LHCN-M2 (cell line): ENCODE results near the gene AWAT2. TPM values are rescaled to one million over a fixed set of nuclear protein-coding genes. Genes with fewer than 3 reads are reported as not detected.

Experiments
- DNase-seq: peaks from one replicate; pipeline ENCODE4 v3.0.0-alpha.2; 2012; ENCODE audit warnings: low read depth
- polyA plus RNA-seq: library from polyadenylated mRNA; unstranded; fragments of >200 nt; gene quantifications from one replicate; pipeline ENCODE4 v1.2.1, GENCODE V29; 2012; ENCODE audit warnings: missing spikeins
- total RNA-seq: library from RNA; depleted of rRNA; stranded (reverse); fragments of >200 nt; gene quantifications from 2 replicates; pipeline ENCODE4 v1.2.3, GENCODE V29; 2014; rRNA removed

AWAT2 gene, protein sequence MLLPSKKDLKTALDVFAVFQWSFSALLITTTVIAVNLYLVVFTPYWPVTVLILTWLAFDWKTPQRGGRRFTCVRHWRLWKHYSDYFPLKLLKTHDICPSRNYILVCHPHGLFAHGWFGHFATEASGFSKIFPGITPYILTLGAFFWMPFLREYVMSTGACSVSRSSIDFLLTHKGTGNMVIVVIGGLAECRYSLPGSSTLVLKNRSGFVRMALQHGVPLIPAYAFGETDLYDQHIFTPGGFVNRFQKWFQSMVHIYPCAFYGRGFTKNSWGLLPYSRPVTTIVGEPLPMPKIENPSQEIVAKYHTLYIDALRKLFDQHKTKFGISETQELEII
- 0.13 TPM in 1 of 2 replicates, not detected in the other for total RNA-seq
- polyA plus RNA-seq, result 0.05 TPM

GRCh38 chrX:70049925-70050324 is at the start of gene AWAT2:
Gene AWAT2 (minus strand): TSS chrX:70049938. CDS start chrX:70049932, 6 bp downstream.
- DNase-seq, result no peak

GRCh38 chrX:70096052-70096451 is 46.3 kb upstream of the AWAT2 start:
- DNase-seq, result peak; percentile 9

GRCh38 chrX:70092247-70092646 is 42.5 kb upstream of the AWAT2 start:
- no peak for DNase-seq

- DNase-seq, result peak; percentile 37
These were observed 40.0 kb upstream of the AWAT2 start for GRCh38 chrX:70089604-70090297.

- no peak for DNase-seq
These were observed 39.0 kb upstream of the AWAT2 start for GRCh38 chrX:70088751-70089150.

DNA sequence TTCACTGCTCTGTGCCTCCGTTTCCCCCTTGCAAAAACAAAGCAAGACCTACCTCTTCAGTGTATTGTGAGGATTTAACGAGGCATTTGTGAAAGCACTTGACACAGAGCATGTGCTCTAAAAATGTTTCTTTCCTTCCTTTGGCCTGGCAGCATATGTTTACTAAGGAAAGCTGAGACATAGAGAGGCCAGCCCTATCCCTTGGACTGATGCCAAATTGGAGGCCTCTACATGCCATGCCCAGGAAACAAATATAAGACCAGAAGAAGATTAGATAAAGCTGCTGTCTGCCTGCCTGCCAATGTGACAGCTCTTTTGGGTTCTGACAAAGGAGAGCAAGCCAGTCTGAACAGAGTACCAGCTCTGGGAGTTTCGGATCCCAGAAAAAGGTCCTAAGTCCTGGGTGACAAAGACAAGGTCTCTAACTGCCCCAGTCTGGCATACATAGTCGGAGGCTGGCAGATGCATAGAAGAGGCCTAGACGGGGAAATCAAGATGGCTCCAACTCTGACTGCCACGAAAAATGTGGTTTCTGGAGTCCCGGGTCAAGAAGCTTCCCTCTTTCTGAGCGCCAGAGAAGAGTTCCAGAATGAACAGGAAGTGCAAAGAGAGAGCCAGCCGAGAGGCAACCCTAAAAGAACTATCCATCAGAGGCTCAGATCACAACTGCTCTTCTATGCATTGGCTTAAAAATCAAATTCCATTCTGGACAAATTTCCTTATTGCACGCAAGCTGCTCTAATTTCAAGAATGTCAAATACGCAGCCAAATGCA is 38.3 kb upstream of the AWAT2 start:
- DNase-seq, result peak; percentile 9

DNA sequence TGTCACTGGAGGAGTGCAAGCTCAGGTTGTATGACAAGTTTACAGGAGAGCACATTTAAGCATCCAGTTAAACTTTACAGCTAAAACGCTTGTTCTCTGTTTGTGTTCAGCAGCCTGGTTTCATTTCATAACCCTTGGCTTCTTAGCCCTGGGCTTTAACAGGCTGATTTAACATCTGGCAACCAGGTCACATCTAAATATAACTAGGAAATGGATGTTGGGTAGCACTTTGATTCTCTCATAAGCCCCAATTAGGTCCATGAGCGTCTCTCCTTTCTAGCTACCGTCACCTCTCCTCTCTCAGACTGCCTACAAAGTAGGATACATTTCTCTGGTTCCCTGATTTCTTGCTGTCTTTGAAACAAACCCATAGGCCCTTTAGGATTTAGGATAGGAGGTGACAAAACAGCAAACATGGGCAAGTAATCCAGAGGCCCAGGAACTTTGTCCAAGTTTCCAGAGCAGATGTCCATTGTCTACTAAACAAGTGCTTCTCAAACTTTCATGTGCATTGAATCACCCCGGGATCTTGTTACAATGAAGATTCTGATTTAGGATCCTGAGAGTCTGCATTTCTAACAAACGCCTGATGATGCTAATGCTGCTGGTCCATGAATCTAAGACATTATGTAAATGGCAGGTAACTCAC is 35.0 kb upstream of the AWAT2 start:
- no peak for DNase-seq

GRCh38 chrX:70082723-70083122 is 33.0 kb upstream of the AWAT2 start:
- no peak for DNase-seq

DNA sequence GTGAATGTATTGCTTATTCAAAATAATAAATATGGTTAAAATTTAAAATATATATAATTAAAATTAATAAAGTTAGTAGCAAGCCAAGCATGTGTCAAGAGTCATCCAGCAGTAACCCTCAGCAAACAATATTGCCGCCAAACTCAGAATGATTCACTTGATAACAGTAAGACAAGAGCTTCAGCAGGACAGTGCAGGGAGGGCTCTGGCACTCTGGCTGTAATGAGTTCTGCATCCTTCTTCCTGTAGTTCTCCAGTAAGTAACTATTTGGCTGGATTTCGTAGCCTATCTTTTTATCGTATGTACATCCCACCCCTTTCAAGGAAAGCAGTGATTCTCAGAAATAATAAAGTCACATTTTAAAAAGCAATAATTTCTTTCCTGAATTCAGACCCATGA is 30.1 kb upstream of the AWAT2 start:
- no peak for DNase-seq

- no peak for DNase-seq
These were observed 29.6 kb upstream of the AWAT2 start for GRCh38 chrX:70079297-70079696.

DNA sequence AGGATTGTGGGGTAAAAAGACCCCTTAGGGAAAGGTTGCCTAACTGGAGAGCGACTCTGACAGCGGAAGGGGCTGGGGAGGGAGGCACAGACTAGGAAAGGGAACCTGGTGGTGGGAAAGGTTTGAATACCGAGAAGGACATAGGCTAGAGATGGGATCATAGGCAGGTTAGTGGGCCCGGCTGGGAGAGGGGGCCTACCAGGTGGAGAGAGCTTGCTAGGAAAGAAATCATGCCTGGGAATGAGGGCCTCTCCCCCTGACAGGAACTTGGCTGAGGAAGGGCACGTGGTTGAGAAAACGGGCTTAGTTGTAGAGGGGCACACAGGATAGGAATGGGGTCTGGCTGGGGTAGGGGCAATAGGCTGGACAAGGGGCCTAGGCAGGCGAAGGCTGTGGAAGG is 16.9 kb upstream of the AWAT2 start:
- no peak for DNase-seq

GRCh38 chrX:70062961-70063550 is 13.3 kb upstream of the AWAT2 start:
- DNase-seq, result no peak

GRCh38 chrX:70062076-70062475 is 12.3 kb upstream of the AWAT2 start, which contains the start of gene OTUD6A:
Gene OTUD6A (plus strand): TSS chrX:70062457. CDS start chrX:70062525, 68 bp downstream.
- no peak for DNase-seq

- DNase-seq, result no peak
These were observed 4.7 kb upstream of the AWAT2 start for GRCh38 chrX:70054391-70054790.

DNA sequence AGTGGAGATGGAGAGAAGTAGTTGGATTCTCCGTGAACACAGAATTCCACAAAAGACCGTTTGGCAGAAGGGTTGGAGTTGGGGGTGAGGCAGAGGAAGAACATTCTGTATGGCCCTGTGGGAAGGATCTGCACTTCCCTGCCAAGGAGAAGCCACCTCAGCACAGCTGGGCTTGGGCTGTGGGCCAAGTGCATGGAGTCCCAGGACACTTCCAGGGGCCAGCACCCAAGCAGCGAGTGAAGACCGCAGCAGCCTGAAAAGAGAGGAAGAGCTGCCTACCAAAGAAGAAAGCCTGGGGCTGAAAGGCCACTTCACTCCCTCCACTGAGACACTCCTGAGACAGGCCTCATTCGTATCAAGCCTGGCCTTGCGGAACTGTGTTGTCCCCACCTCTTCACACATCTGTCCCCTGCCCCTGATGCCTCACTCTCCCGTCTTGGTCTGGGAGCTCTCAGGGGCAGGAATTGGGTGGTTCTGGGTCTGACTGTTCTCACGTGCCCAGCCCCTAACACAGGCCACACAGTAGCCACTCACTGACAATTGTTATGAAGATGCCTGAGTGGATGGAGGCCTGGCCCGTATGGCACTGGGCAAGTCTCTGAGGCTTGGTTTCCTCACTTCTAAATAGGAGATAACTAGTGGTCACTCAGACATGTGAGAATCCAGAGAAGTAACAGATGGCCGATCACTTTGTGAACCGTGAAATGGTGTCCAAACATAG is 3.3 kb upstream of the AWAT2 start:
- DNase-seq, result no peak

- DNase-seq, result no peak
These were observed 332 bp downstream of the AWAT2 start for GRCh38 chrX:70049406-70049805.

GRCh38 chrX:70046978-70047377 is 2.8 kb downstream of the AWAT2 start:
- peak; percentile 66 for DNase-seq

GRCh38 chrX:70044541-70045245 is 5.0 kb downstream of the AWAT2 start:
- DNase-seq, result peak; percentile 61

GRCh38 chrX:70043685-70044084 is 6.1 kb downstream of the AWAT2 start:
- no peak for DNase-seq
